K562 (cell line): ENCODE measurements around the gene LGALS7B. TPM values are rescaled to one million over a fixed set of nuclear protein-coding genes. Genes with fewer than 3 reads are reported as not detected.
A peak's percentile ranks its signal among the peaks of the same experiment; 100 is the strongest.

Experiments
- CCAR2 ChIP-seq: fragments of 200-400 bp; formaldehyde crosslinking; IDR thresholded peaks from 2 replicates; pipeline ENCODE4 v1.6.1; 2017; ENCODE audit warnings: mild to moderate bottlenecking, low read depth, low read length
- CEBPG ChIP-seq, 3 experiments: fragments of 200-800 bp in 1 of 3; sonication (Bioruptor generic) in 1 of 3; sonication (generic) in 1 of 3; formaldehyde crosslinking in 1 of 3; IDR thresholded peaks in 2 of 3; conservative IDR thresholded peaks in 1 of 3; 2 replicates each; pipeline versions ENCODE4 v1.6.1 to v1.8.0; 2016 to 2022; ENCODE audit warnings: missing compliant biosample characterization in 2 of 3, missing genetic modification characterization in 2 of 3, mild to moderate bottlenecking in 1 of 3, missing genetic modification reagents in 1 of 3
- HDAC3 ChIP-seq: fragments of 450-650 bp; IDR thresholded peaks from 2 replicates; pipeline ENCODE4 v1.6.1; 2018; ENCODE audit warnings: borderline replicate concordance, mild to moderate bottlenecking, moderate library complexity; ENCODE audit not compliant: partially characterized antibody
- SIN3A ChIP-seq, 2 experiments: fragments of 150-350 bp in 1 of 2; IDR thresholded peaks; 2 replicates each; pipeline ENCODE4 v1.6.1; 2011 to 2016; ENCODE audit warnings: borderline replicate concordance in 2 of 2, low read depth in 2 of 2, low read length in 2 of 2, mild to moderate bottlenecking in 2 of 2, moderate library complexity in 2 of 2; ENCODE audit not compliant: control insufficient read depth in 1 of 2
- SMC3 ChIP-seq: conservative IDR thresholded peaks from 2 replicates; pipeline ENCODE4 v1.6.1; 2011; ENCODE audit warnings: low read depth, low read length, improper control_type of control experiment; ENCODE audit not compliant: insufficient read depth
- SP2 ChIP-seq: IDR thresholded peaks from 2 replicates; pipeline ENCODE4 v1.6.1; 2011; ENCODE audit warnings: mild to moderate bottlenecking, low read depth, low read length, moderate library complexity; ENCODE audit not compliant: poor library complexity, severe bottlenecking; ENCODE audit errors: extremely low read depth
- ZNF431 ChIP-seq: sonication (generic); formaldehyde crosslinking; IDR thresholded peaks from 2 replicates; pipeline ENCODE4 v1.8.0; 2022; ENCODE audit warnings: mild to moderate bottlenecking, missing genetic modification reagents
- ZNF436 ChIP-seq: fragments of 250-450, 450-650 bp; sonication (Bioruptor Pico); formaldehyde crosslinking; IDR thresholded peaks from 2 replicates; pipeline ENCODE4 v1.7.0; 2020; ENCODE audit warnings: mild to moderate bottlenecking
- polyA plus RNA-seq, 8 experiments: library from polyadenylated mRNA; depleted of rRNA in 4 of 8; stranded (reverse) in 5 of 8; unstranded in 3 of 8; fragments of >200 nt; fragmentation: Nextera tagmentation in 2 of 8; fragmentation: Illumina TruSeq in 1 of 8; extraction: Ambion mirVana in 2 of 8; extraction: Trizol in 1 of 8; gene quantifications; 2 replicates each; pipeline versions ENCODE4 v1.2.1 to v1.2.3, GENCODE V29; 2011 to 2014; ENCODE audit warnings: inconsistent platforms in 1 of 8, missing spikeins in 1 of 8
- total RNA-seq, 7 experiments: library from RNA; depleted of rRNA in 6 of 7; stranded (reverse); fragments of >200 nt in 6 of 7; fragmentation: Illumina TruSeq in 2 of 7; extraction: Trizol in 2 of 7; gene quantifications; 2 replicates each; pipeline versions ENCODE4 v1.2.1 to v1.2.3, GENCODE V29; 2011 to 2021; ENCODE audit warnings: low replicate concordance in 1 of 7
- TF ChIP-seq, protein P1 (sequence below): fragments of 450-650 bp; IDR thresholded peaks from 2 replicates; pipeline ENCODE4 v1.6.1; 2017; ENCODE audit warnings: antibody characterized with exemption, mild to moderate bottlenecking
- TF ChIP-seq, protein P2 (sequence below), 2 experiments: fragments of 450-650 bp; conservative IDR thresholded peaks; 2 replicates each; pipeline ENCODE4 v1.6.1; 2017; ENCODE audit warnings: mild to moderate bottlenecking in 2 of 2, moderate library complexity in 2 of 2
- TF ChIP-seq, protein P3 (sequence below): fragments of 450-650 bp; conservative IDR thresholded peaks from 2 replicates; pipeline ENCODE4 v1.6.1; 2016; ENCODE audit warnings: missing genetic modification characterization, low read depth, mild to moderate bottlenecking, missing compliant biosample characterization, moderate library complexity

Gene LGALS7B
- total and polyA plus RNA-seq, 9 of the 15 experiments (the other 6 are each of a cell fraction or from before 2014, with no cell fraction given): not detected

DNA sequence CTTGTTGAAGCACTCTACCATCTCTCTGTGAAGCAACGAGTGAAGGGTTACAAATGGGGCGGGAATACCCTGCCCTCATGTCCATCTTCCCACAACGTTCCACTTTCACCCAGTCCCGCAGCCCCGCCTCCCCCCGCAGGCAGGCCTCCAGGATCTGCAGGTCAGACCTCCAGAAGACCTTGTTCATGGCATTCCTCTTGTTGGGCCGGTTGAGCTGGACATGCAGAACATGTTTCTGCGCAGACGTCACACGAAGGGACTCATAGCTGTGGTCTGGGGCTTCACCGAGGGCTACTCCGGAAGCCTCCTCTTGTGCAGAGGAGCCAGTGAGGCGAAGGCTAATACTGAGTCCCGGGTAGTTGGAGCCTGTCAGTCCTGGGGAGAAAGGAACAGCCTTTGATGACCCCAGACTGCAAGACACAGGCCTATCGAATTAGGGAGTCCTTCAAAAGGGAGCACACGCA lies 42.2 kb downstream of the LGALS7B start (continued):
- TF ChIP-seq, protein P1, sequence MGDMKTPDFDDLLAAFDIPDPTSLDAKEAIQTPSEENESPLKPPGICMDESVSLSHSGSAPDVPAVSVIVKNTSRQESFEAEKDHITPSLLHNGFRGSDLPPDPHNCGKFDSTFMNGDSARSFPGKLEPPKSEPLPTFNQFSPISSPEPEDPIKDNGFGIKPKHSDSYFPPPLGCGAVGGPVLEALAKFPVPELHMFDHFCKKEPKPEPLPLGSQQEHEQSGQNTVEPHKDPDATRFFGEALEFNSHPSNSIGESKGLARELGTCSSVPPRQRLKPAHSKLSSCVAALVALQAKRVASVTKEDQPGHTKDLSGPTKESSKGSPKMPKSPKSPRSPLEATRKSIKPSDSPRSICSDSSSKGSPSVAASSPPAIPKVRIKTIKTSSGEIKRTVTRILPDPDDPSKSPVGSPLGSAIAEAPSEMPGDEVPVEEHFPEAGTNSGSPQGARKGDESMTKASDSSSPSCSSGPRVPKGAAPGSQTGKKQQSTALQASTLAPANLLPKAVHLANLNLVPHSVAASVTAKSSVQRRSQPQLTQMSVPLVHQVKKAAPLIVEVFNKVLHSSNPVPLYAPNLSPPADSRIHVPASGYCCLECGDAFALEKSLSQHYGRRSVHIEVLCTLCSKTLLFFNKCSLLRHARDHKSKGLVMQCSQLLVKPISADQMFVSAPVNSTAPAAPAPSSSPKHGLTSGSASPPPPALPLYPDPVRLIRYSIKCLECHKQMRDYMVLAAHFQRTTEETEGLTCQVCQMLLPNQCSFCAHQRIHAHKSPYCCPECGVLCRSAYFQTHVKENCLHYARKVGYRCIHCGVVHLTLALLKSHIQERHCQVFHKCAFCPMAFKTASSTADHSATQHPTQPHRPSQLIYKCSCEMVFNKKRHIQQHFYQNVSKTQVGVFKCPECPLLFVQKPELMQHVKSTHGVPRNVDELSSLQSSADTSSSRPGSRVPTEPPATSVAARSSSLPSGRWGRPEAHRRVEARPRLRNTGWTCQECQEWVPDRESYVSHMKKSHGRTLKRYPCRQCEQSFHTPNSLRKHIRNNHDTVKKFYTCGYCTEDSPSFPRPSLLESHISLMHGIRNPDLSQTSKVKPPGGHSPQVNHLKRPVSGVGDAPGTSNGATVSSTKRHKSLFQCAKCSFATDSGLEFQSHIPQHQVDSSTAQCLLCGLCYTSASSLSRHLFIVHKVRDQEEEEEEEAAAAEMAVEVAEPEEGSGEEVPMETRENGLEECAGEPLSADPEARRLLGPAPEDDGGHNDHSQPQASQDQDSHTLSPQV: peak; percentile 84
- TF ChIP-seq SIN3A (IDR thresholded peaks at IDR 0.05; ENCODE audit: borderline replicate concordance in 2 of 2, control insufficient read depth in 1 of 2, low read depth in 2 of 2, low read length in 2 of 2) (peak in 1 of 2 experiments; percentile 2; a peak in 1 of 4 replicates), HDAC3 (peak; percentile 14), ZNF431 (CRISPR knock-in tag) (0 out of 2 replicates have a peak, but pooled peaks have one; percentile 3), CCAR2 (no peak), CEBPG (CRISPR knock-in tag; IDR thresholded peaks at IDR 0.05) (no peak; the same call in 1 of the 2 replicates), CEBPG (tag; conservative IDR thresholded peaks at IDR 0.05 in 1 of 2, IDR thresholded peaks at IDR 0.05 in 1 of 2) (no peak), ZNF436 (CRISPR knock-in tag) (0 out of 2 replicates have a peak, but pooled peaks have one; percentile 52), SMC3 (0 out of 2 replicates have a peak, but pooled peaks have one; percentile 10), SP2 (no peak)
- TF ChIP-seq, protein P2, sequence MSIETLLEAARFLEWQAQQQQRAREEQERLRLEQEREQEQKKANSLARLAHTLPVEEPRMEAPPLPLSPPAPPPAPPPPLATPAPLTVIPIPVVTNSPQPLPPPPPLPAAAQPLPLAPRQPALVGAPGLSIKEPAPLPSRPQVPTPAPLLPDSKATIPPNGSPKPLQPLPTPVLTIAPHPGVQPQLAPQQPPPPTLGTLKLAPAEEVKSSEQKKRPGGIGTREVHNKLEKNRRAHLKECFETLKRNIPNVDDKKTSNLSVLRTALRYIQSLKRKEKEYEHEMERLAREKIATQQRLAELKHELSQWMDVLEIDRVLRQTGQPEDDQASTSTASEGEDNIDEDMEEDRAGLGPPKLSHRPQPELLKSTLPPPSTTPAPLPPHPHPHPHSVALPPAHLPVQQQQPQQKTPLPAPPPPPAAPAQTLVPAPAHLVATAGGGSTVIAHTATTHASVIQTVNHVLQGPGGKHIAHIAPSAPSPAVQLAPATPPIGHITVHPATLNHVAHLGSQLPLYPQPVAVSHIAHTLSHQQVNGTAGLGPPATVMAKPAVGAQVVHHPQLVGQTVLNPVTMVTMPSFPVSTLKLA (conservative IDR thresholded peaks at IDR 0.05): peak in 1 of 2 experiments; percentile 54; a peak in 1 of 4 replicates
- TF ChIP-seq, protein P3, sequence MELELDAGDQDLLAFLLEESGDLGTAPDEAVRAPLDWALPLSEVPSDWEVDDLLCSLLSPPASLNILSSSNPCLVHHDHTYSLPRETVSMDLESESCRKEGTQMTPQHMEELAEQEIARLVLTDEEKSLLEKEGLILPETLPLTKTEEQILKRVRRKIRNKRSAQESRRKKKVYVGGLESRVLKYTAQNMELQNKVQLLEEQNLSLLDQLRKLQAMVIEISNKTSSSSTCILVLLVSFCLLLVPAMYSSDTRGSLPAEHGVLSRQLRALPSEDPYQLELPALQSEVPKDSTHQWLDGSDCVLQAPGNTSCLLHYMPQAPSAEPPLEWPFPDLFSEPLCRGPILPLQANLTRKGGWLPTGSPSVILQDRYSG (tag): 0 out of 2 replicates have a peak, but pooled peaks have one; percentile 28
